K562 (cell line): Measurements from ENCODE around the gene ISG20L2. TPM values are rescaled to one million over a fixed set of nuclear protein-coding genes. Genes with fewer than 3 reads are reported as not detected.

ENCODE experiments used
- FOXO4 ChIP-seq: fragments of 450-650 bp; formaldehyde crosslinking; IDR thresholded peaks from 2 replicates; pipeline ENCODE4 v1.4.0; 2020; ENCODE audit warnings: mild to moderate bottlenecking, moderate library complexity
- HMBOX1 ChIP-seq: sonication (generic); IDR thresholded peaks from 2 replicates; pipeline ENCODE4 v1.6.1; 2016
- NKRF ChIP-seq: fragments of 450-650 bp; IDR thresholded peaks from 2 replicates; pipeline ENCODE4 v1.6.1; 2016; ENCODE audit warnings: borderline replicate concordance
- NR2C1 ChIP-seq, 2 experiments: fragments of 450-650 bp; IDR thresholded peaks; 2 replicates each; pipeline ENCODE4 v1.6.1; 2017; ENCODE audit warnings: mild to moderate bottlenecking in 2 of 2, antibody characterized with exemption in 1 of 2, inconsistent platforms in 1 of 2, missing compliant biosample characterization in 1 of 2, missing genetic modification characterization in 1 of 2
- PHF21A ChIP-seq: fragments of 450-650 bp; IDR thresholded peaks from 2 replicates; pipeline ENCODE4 v1.6.1; 2017; ENCODE audit warnings: low read depth, borderline replicate concordance
- PHF8 ChIP-seq: fragments of 200-600 bp; sonication (generic); IDR thresholded peaks from 2 replicates; pipeline ENCODE4 v1.6.1; 2012; ENCODE audit warnings: mixed run types, mild to moderate bottlenecking, inconsistent platforms, low read length, moderate library complexity, borderline replicate concordance
- RBM17 ChIP-seq: fragments of 200-400 bp; formaldehyde crosslinking; IDR thresholded peaks from 2 replicates; pipeline ENCODE4 v1.6.1; 2017; ENCODE audit warnings: low read depth, mild to moderate bottlenecking, low read length, borderline replicate concordance
- RNF219 ChIP-seq: fragments of 250-450 bp; sonication (Bioruptor Pico); IDR thresholded peaks from 2 replicates; pipeline ENCODE4 v1.5.0; 2022; ENCODE audit warnings: mild to moderate bottlenecking
- SMARCE1 ChIP-seq: fragments of 450-650 bp; IDR thresholded peaks from 2 replicates; pipeline ENCODE4 v1.7.1; 2016; ENCODE audit warnings: mild to moderate bottlenecking
- SNIP1 ChIP-seq: fragments of 450-650 bp; IDR thresholded peaks from 2 replicates; pipeline ENCODE4 v1.7.1; 2017; ENCODE audit warnings: low read depth, mild to moderate bottlenecking
- ZBTB7A ChIP-seq: IDR thresholded peaks from 2 replicates; pipeline ENCODE4 v1.6.1; 2011; ENCODE audit warnings: low read depth, mild to moderate bottlenecking, low read length, moderate library complexity, borderline replicate concordance; ENCODE audit not compliant: control insufficient read depth
- ZNF699 ChIP-seq: fragments of 250-450 bp; sonication (Bioruptor Pico); IDR thresholded peaks from 2 replicates; pipeline ENCODE4 v1.8.0; 2021; ENCODE audit warnings: mild to moderate bottlenecking, moderate library complexity; ENCODE audit not compliant: insufficient replicate concordance
- polyA plus RNA-seq, 8 experiments: library from polyadenylated mRNA; depleted of rRNA in 4 of 8; stranded (reverse) in 5 of 8; unstranded in 3 of 8; fragments of >200 nt; fragmentation: Nextera tagmentation in 2 of 8; fragmentation: Illumina TruSeq in 1 of 8; extraction: Ambion mirVana in 2 of 8; extraction: Trizol in 1 of 8; gene quantifications; 2 replicates each; pipeline versions ENCODE4 v1.2.1 to v1.2.3, GENCODE V29; 2011 to 2014; ENCODE audit warnings: inconsistent platforms in 1 of 8, missing spikeins in 1 of 8
- total RNA-seq, 7 experiments: library from RNA; depleted of rRNA in 6 of 7; stranded (reverse); fragments of >200 nt in 6 of 7; fragmentation: Illumina TruSeq in 2 of 7; extraction: Trizol in 2 of 7; gene quantifications; 2 replicates each; pipeline versions ENCODE4 v1.2.1 to v1.2.3, GENCODE V29; 2011 to 2021; ENCODE audit warnings: low replicate concordance in 1 of 7

Gene ISG20L2
- total and polyA plus RNA-seq, 9 of the 15 experiments (the other 6 are each of a cell fraction or from before 2014, with no cell fraction given), result 21.3 to 130 (median 50.3) TPM

- TF ChIP-seq SNIP1, result no peak
- 0 out of 2 replicates have a peak, but pooled peaks have one; percentile 12 for TF ChIP-seq SMARCE1
- peak; percentile 48; the same call in 1 of the 2 replicates for TF ChIP-seq HMBOX1
- TF ChIP-seq PHF8, result 0 out of 2 replicates have a peak, but pooled peaks have one; percentile 12
- no peak for TF ChIP-seq RBM17
- no peak for TF ChIP-seq ZNF699 (CRISPR knock-in tag)
- TF ChIP-seq ZBTB7A, result 0 out of 2 replicates have a peak, but pooled peaks have one; percentile 8
- no peak for TF ChIP-seq RNF219 (CRISPR knock-in tag)
- TF ChIP-seq NKRF, result peak; percentile 6; the same call in 1 of the 2 replicates
- no peak for TF ChIP-seq FOXO4 (CRISPR knock-in tag)
- TF ChIP-seq PHF21A, result 0 out of 2 replicates have a peak, but pooled peaks have one; percentile 16
- peak; percentile 86 for TF ChIP-seq NR2C1 (IDR thresholded peaks at IDR 0.05)
- peak; percentile 88 for TF ChIP-seq NR2C1 (tag; IDR thresholded peaks at IDR 0.05)
Observed at GRCh38 chr1:156748670-156749418, 20.3 kb upstream of the ISG20L2 start (continued).
